SU-DHL-6 (cell line): Measurements from ENCODE around the gene ARPC2.

ENCODE experiments used
- H2AFZ ChIP-seq: fragments of 200-600 bp; sonication (generic); 2 replicates; pipeline ENCODE4 v1.6.1; 2014; ENCODE audit warnings: low read depth, mild to moderate bottlenecking, moderate library complexity, mixed read lengths, antibody characterized with exemption, low read length; ENCODE audit not compliant: severe bottlenecking
- H3F3A ChIP-seq: fragments of 200-600 bp; shearing (Covaris generic); 2 replicates; pipeline ENCODE4 v1.6.0; 2016; ENCODE audit warnings: antibody characterized with exemption, mild to moderate bottlenecking; ENCODE audit not compliant: insufficient read depth
- H3K27ac ChIP-seq: fragments of 200-600 bp; sonication (generic); 2 replicates; pipeline ENCODE4 v1.5.1; 2016; ENCODE audit warnings: low read depth, mild to moderate bottlenecking, low read length, moderate library complexity, mixed read lengths
- H3K27me3 ChIP-seq: fragments of 200-600 bp; sonication (generic), shearing (Covaris generic); 2 replicates; pipeline ENCODE4 v1.6.0; 2014; ENCODE audit warnings: mild to moderate bottlenecking, low read length
- H3K36me3 ChIP-seq: fragments of 200-600 bp; sonication (generic); 2 replicates; pipeline ENCODE4 v1.6.1; 2014; ENCODE audit warnings: mild to moderate bottlenecking, low read length, mixed read lengths
- H3K4me2 ChIP-seq: fragments of 300-600, 200-600 bp; shearing (Covaris generic), sonication (generic); 2 replicates; pipeline ENCODE4 v1.6.0; 2014; ENCODE audit warnings: low read length, low read depth, mild to moderate bottlenecking; ENCODE audit not compliant: poor library complexity, severe bottlenecking
- H3K4me3 ChIP-seq: fragments of 200-600 bp; sonication (generic); 2 replicates; pipeline ENCODE4 v1.5.1; 2014; ENCODE audit warnings: antibody characterized with exemption, low read length, mild to moderate bottlenecking, mixed read lengths; ENCODE audit not compliant: insufficient read depth, poor library complexity, severe bottlenecking
- H3K79me2 ChIP-seq: fragments of 200-600 bp; sonication (generic); 2 replicates; pipeline ENCODE4 v1.6.1; 2014; ENCODE audit warnings: mild to moderate bottlenecking, low read length, moderate library complexity; ENCODE audit not compliant: insufficient read depth
- H3K9ac ChIP-seq: fragments of 200-600 bp; sonication (generic); 2 replicates; pipeline ENCODE4 v1.7.0; 2014; ENCODE audit warnings: mild to moderate bottlenecking, low read length
- H3K9me2 ChIP-seq: fragments of 200-600 bp; sonication (generic); replicated peaks from 2 replicates; pipeline ENCODE4 v1.6.1; 2014; ENCODE audit warnings: low read length; ENCODE audit not compliant: insufficient read depth
- H3K9me3 ChIP-seq: fragments of 200-600 bp; sonication (generic); 2 replicates; pipeline ENCODE4 v1.6.1; 2014; ENCODE audit warnings: low read length, mixed read lengths; ENCODE audit not compliant: insufficient read depth
- H4K20me1 ChIP-seq: fragments of 200-600 bp; sonication (generic); 2 replicates; pipeline ENCODE4 v1.6.1; 2014; ENCODE audit warnings: low read depth, mild to moderate bottlenecking, antibody characterized with exemption, low read length, moderate library complexity, mixed read lengths
- EZH2phosphoT487 ChIP-seq: fragments of 200-600 bp; sonication (generic), shearing (Covaris generic); conservative IDR thresholded peaks from 2 replicates; pipeline ENCODE4 v1.6.1; 2018; ENCODE audit warnings: mild to moderate bottlenecking, antibody characterized with exemption, low read length, moderate library complexity, mixed read lengths
- TF ChIP-seq, protein P1 (sequence below): fragments of 200-600 bp; sonication (generic); IDR thresholded peaks from one replicate; pipeline ENCODE4 v1.5.1; 2017; ENCODE audit warnings: antibody characterized with exemption, mild to moderate bottlenecking, low read length, moderate library complexity; ENCODE audit not compliant: insufficient read depth, poor library complexity, severe bottlenecking

ARPC2 gene

DNA sequence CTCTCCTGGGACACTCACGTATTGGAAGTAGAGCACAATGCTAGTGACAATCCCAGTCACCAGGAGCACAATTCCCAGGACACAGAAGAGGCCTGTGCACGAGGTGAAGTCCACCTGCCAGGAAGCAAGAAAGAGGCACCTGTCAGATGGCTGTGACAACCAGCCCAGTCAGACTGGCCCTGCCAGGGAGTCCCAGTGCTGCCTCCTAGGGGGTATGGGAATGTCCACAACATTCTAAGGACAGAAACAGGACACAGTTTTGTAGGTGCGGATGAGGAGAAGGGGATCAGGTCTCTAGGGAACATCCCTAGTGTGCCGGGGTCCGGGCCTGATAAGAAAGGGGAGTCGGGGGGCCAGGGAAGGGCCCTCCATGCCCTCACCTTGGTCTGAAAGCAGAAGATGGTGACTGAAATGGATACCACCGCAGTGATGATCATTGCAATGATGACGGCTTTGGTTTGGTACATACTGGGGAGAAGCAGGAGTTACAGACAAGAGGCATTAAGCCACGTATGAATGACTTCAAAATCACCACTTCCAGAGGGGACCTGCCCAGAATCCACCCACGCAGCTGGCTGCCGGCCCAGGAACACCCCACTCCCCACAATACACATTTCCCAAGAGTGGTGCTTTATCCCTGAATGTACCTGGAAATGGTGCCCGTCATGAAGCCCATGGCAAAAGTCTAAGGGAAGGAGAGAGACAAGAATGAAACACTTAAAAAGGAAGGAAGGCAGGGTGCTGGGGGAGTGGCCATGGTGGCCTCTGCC, 60.2 kb downstream of the ARPC2 start:
- Histone ChIP-seq H3K9ac (no peak overlapping the region), H3K27me3 (no peaks in the 10 kb centered on the region), H3F3A (no peaks in the 10 kb centered on the region), H3K36me3 (no peaks in the 10 kb centered on the region), H2AFZ (no peak overlapping the region), H3K79me2 (no peaks in the 10 kb centered on the region), H3K4me2 (no peak overlapping the region), H3K9me3 (no peaks in the 10 kb centered on the region), H3K9me2 (no peaks in the 10 kb centered on the region), H4K20me1 (no peaks in the 10 kb centered on the region), H3K4me3 (no peak overlapping the region), H3K27ac (no peak overlapping the region)
- TF ChIP-seq, protein P1, sequence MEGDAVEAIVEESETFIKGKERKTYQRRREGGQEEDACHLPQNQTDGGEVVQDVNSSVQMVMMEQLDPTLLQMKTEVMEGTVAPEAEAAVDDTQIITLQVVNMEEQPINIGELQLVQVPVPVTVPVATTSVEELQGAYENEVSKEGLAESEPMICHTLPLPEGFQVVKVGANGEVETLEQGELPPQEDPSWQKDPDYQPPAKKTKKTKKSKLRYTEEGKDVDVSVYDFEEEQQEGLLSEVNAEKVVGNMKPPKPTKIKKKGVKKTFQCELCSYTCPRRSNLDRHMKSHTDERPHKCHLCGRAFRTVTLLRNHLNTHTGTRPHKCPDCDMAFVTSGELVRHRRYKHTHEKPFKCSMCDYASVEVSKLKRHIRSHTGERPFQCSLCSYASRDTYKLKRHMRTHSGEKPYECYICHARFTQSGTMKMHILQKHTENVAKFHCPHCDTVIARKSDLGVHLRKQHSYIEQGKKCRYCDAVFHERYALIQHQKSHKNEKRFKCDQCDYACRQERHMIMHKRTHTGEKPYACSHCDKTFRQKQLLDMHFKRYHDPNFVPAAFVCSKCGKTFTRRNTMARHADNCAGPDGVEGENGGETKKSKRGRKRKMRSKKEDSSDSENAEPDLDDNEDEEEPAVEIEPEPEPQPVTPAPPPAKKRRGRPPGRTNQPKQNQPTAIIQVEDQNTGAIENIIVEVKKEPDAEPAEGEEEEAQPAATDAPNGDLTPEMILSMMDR = no peak
- TF ChIP-seq EZH2phosphoT487 = no peak

DNA sequence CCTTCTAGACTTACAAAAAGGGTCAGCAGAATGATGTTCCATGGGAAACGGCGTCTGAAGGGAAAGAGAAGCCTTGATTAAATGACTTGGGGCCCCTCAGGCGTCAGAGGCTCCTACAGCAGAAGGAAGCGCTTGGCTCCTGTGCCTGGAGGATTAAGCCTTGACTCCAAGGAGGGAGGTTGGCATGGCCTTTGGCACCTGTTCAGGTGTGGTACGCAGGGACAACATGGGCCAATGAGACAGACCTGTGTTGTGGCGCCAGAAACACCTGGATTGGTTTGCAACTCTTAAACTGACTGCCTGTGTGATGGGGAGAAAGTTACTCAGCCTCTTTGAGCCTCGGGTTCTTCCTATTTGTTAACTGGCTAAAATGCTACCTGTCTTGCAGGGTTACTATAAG, 60.9 kb downstream of the ARPC2 start:
- Histone ChIP-seq H3K79me2 (no peaks in the 10 kb centered on the region), H3K27ac (no peak overlapping the region), H4K20me1 (no peaks in the 10 kb centered on the region), H3K9me2 (no peaks in the 10 kb centered on the region), H2AFZ (no peak overlapping the region), H3K9me3 (no peaks in the 10 kb centered on the region), H3K9ac (no peak overlapping the region), H3K27me3 (no peaks in the 10 kb centered on the region), H3F3A (no peaks in the 10 kb centered on the region), H3K36me3 (no peaks in the 10 kb centered on the region), H3K4me3 (no peak overlapping the region), H3K4me2 (no peak overlapping the region)
- TF ChIP-seq, protein P1 = no peak
- no peak for TF ChIP-seq EZH2phosphoT487

DNA sequence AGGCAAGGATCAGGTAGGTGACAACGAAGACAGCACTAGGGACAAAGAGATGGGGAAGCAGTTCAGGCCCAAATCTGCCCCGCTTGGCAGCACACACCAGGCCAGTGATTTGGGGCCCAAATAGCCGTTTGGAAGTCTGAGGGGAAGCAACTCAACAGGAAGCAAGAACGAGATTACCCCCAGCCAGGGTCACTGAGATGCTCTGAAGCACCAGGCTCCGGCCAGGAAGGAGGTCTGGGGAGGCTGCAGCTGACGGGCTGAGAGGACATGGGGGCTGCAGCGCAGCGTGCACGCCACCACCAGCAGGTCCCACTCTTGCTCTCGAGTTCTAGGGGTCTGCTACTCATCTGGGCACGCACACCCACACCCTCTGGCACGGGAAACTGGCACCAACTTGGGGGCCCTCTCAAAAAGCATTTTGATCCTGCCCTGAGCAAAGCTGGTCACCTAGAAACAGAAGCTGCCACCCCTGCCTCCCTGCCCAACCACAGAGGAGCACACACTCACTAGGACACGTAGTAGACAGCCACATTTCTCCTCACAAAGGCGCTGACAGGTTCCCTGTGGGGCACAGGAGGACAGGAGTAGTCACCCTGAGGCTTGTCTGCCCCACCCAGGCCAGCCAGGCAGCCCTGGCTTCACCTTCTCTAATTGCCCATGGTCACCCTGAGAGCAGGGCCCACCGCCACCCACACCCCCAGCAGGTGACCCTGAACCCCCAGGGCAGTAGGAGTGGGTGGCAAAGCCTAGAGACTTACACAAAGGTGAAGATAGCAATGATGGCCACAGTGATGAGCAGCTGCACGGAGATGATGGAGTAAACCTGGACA, 61.8 kb downstream of the ARPC2 start:
- H3K36me3 ChIP-seq = no peaks in the 10 kb centered on the region
- H3K27ac ChIP-seq = no peak overlapping the region
- H3K4me3 ChIP-seq = no peak overlapping the region
- H3K4me2 ChIP-seq = no peak overlapping the region
- no peak overlapping the region for H3K9ac ChIP-seq
- no peaks in the 10 kb centered on the region for H3F3A ChIP-seq
- no peak for TF ChIP-seq EZH2phosphoT487
- TF ChIP-seq, protein P1 = no peak
- no peaks in the 10 kb centered on the region for H3K27me3 ChIP-seq
- H3K9me3 ChIP-seq = no peaks in the 10 kb centered on the region
- no peaks in the 10 kb centered on the region for H3K79me2 ChIP-seq
- no peaks in the 10 kb centered on the region for H3K9me2 ChIP-seq
- no peaks in the 10 kb centered on the region for H4K20me1 ChIP-seq
- H2AFZ ChIP-seq = no peak overlapping the region
